Esophagus squamous epithelium (tissue), 4 donors: Measurements from ENCODE around the gene ARHGEF37.

Experiments
- CTCF ChIP-seq, 6 experiments: fragments of 450-650 bp in 4 of 6; fragments of 200-600 bp in 2 of 6; sonication (generic) in 2 of 6; IDR thresholded peaks; one replicate each; pipeline ENCODE4 v1.5.1; 2016 to 2019; ENCODE audit warnings: antibody characterized with exemption in 6 of 6, mild to moderate bottlenecking in 4 of 6, moderate library complexity in 4 of 6
- POLR2A ChIP-seq, 4 donors: fragments of 450-650 bp; IDR thresholded peaks; one replicate each; pipeline ENCODE4 v1.6.1; 2017; ENCODE audit warnings: antibody characterized with exemption in 4 of 4, mild to moderate bottlenecking in 4 of 4, moderate library complexity in 3 of 4

- TF ChIP-seq POLR2A (IDR thresholded peaks at IDR 0.05) = no peak
- TF ChIP-seq CTCF (IDR thresholded peaks at IDR 0.05) = no peak
These were observed 39.4 kb upstream of the ARHGEF37 start for GRCh38 chr5:149541893-149542292.
